ENCODE measurements around the gene CDK13. TPM values are rescaled to one million over a fixed set of nuclear protein-coding genes. Genes with fewer than 3 reads are reported as not detected.

The CDK13 gene
- total RNA-seq, 4 donors from 2014 or later: 56.0 to 99.0 (median 72.6) TPM

- WGBS, 2 donors (ENCODE audit: low coverage in 1 of 2): 38 to 45% methylated on average over 1 of the region's 1 CpG
- no peaks in the 10 kb centered on the region for H3K27me3 ChIP-seq
- ATAC-seq: no peak
- H3K9me3 ChIP-seq: no peaks in the 10 kb centered on the region
- H3K4me3 ChIP-seq: no peak overlapping the region
- H3K4me1 ChIP-seq: peaks cover 0 to 48% (median 7%) of the 10 kb centered on the region in 3 donors
- TF ChIP-seq EP300 (IDR thresholded peaks at IDR 0.05) (no peak), CTCF (IDR thresholded peaks at IDR 0.05) (no peak), POLR2A (IDR thresholded peaks at IDR 0.05) (no peak), POLR2AphosphoS5 (IDR thresholded peaks at IDR 0.05) (no peak)
- H3K27ac ChIP-seq: no peak overlapping the region
- peaks cover 3 to 45% of the 10 kb centered on the region in 2 donors for H3K36me3 ChIP-seq
Observed at GRCh38 chr7:40095695-40096327, 145.8 kb downstream of the CDK13 start.

GRCh38 chr7:40097728-40098127 lies 147.7 kb downstream of the CDK13 start:
- 58 to 71% methylated on average over 2 of the region's 2 CpGs for WGBS, 2 donors (ENCODE audit: low coverage in 1 of 2)
- H3K36me3 ChIP-seq: peaks cover 3 to 32% of the 10 kb centered on the region in 2 donors
- no peak overlapping the region for H3K27ac ChIP-seq
- no peak overlapping the region for H3K4me3 ChIP-seq
- H3K9me3 ChIP-seq: no peaks in the 10 kb centered on the region
- H3K4me1 ChIP-seq: peaks cover 0 to 36% (median 7%) of the 10 kb centered on the region in 3 donors
- ATAC-seq: no peak
- H3K27me3 ChIP-seq: no peaks in the 10 kb centered on the region
- TF ChIP-seq POLR2AphosphoS5 (IDR thresholded peaks at IDR 0.05) (no peak), POLR2A (IDR thresholded peaks at IDR 0.05) (no peak), EP300 (IDR thresholded peaks at IDR 0.05) (no peak), CTCF (IDR thresholded peaks at IDR 0.05) (no peak)

GRCh38 chr7:40098810-40099209 lies 148.8 kb downstream of the CDK13 start:
- Histone ChIP-seq H3K4me1 (peaks cover 0 to 26% (median 7%) of the 10 kb centered on the region in 3 donors), H3K27ac (no peak overlapping the region), H3K4me3 (no peak overlapping the region), H3K27me3 (no peaks in the 10 kb centered on the region), H3K9me3 (no peaks in the 10 kb centered on the region), H3K36me3 (peaks cover 3 to 21% of the 10 kb centered on the region in 2 donors)
- TF ChIP-seq CTCF (IDR thresholded peaks at IDR 0.05) (no peak), POLR2AphosphoS5 (IDR thresholded peaks at IDR 0.05) (no peak), POLR2A (IDR thresholded peaks at IDR 0.05) (no peak), EP300 (IDR thresholded peaks at IDR 0.05) (no peak)
- ATAC-seq: no peak

GRCh38 chr7:40099837-40100236 lies 149.8 kb downstream of the CDK13 start:
- Histone ChIP-seq H3K27ac (no peak overlapping the region), H3K4me3 (no peak overlapping the region), H3K4me1 (peaks cover 0 to 20% (median 7%) of the 10 kb centered on the region in 3 donors), H3K27me3 (no peaks in the 10 kb centered on the region), H3K9me3 (no peaks in the 10 kb centered on the region), H3K36me3 (peaks cover 0 to 11% of the 10 kb centered on the region in 2 donors)
- ATAC-seq: no peak
- TF ChIP-seq EP300 (IDR thresholded peaks at IDR 0.05) (no peak), POLR2AphosphoS5 (IDR thresholded peaks at IDR 0.05) (no peak), POLR2A (IDR thresholded peaks at IDR 0.05) (no peak), CTCF (IDR thresholded peaks at IDR 0.05) (no peak)
- WGBS, 2 donors (ENCODE audit: low coverage in 1 of 2): 86 to 97% methylated on average over 4 of the region's 4 CpGs

GRCh38 chr7:40101201-40101600 lies 151.1 kb downstream of the CDK13 start:
- H3K4me1 ChIP-seq: peaks cover 0 to 20% (median 7%) of the 10 kb centered on the region in 3 donors
- no peaks in the 10 kb centered on the region for H3K27me3 ChIP-seq
- no peaks in the 10 kb centered on the region for H3K9me3 ChIP-seq
- WGBS, 2 donors (ENCODE audit: low coverage in 1 of 2): 68 to 73% methylated on average over 3 of the region's 3 CpGs
- H3K36me3 ChIP-seq: no peaks in the 10 kb centered on the region
- no peak overlapping the region for H3K27ac ChIP-seq
- TF ChIP-seq CTCF (IDR thresholded peaks at IDR 0.05) (no peak), EP300 (IDR thresholded peaks at IDR 0.05) (no peak), POLR2AphosphoS5 (IDR thresholded peaks at IDR 0.05) (no peak), POLR2A (IDR thresholded peaks at IDR 0.05) (no peak)
- no peak overlapping the region for H3K4me3 ChIP-seq
- ATAC-seq: no peak
